K562 (cell line): ENCODE data around the gene IKBKG.

ENCODE experiments used
- CTCF ChIP-seq, 3 experiments: IDR thresholded peaks in 2 of 3; conservative IDR thresholded peaks in 1 of 3; 2 replicates each; pipeline ENCODE4 v1.5.1; 2011 to 2012; ENCODE audit warnings: low read length in 3 of 3, mild to moderate bottlenecking in 3 of 3, control low read depth in 2 of 3, improper control_type of control experiment in 1 of 3, inconsistent platforms in 1 of 3, low read depth in 1 of 3, mixed read lengths in 1 of 3, moderate library complexity in 1 of 3; ENCODE audit not compliant: insufficient read depth in 2 of 3
- DDX20 ChIP-seq: fragments of 450-650 bp; IDR thresholded peaks from 2 replicates; pipeline ENCODE4 v1.6.1; 2016; ENCODE audit warnings: missing genetic modification characterization, low read depth, mild to moderate bottlenecking, missing compliant biosample characterization, moderate library complexity
- E2F5 ChIP-seq: sonication (generic); formaldehyde crosslinking; IDR thresholded peaks from 2 replicates; pipeline ENCODE4 v1.8.0; 2022; ENCODE audit warnings: mild to moderate bottlenecking, missing genetic modification reagents
- EP300 ChIP-seq: IDR thresholded peaks from 2 replicates; pipeline ENCODE4 v1.6.1; 2012; ENCODE audit warnings: low read length, improper control_type of control experiment
- ESRRB ChIP-seq: fragments of 250-450 bp; sonication (Bioruptor Pico); IDR thresholded peaks from 2 replicates; pipeline ENCODE4 v1.5.0; 2020; ENCODE audit warnings: mild to moderate bottlenecking, moderate library complexity, borderline replicate concordance
- EZH2 ChIP-seq: IDR thresholded peaks from 2 replicates; pipeline ENCODE4 v1.6.1; 2012; ENCODE audit warnings: low read depth, mild to moderate bottlenecking, inconsistent platforms, low read length, borderline replicate concordance
- ILF3 ChIP-seq: fragments of 450-650 bp; IDR thresholded peaks from 2 replicates; pipeline ENCODE4 v1.6.1; 2018; ENCODE audit warnings: antibody characterized with exemption, mild to moderate bottlenecking, moderate library complexity, borderline replicate concordance
- MYC ChIP-seq, 2 experiments: fragments of 250-450 bp in 1 of 2; sonication (Bioruptor Pico) in 1 of 2; IDR thresholded peaks; 2 replicates each; pipeline versions ENCODE4 v1.5.1 to v1.6.1; 2012 to 2021; ENCODE audit warnings: low read depth in 2 of 2, borderline replicate concordance in 1 of 2, improper control_type of control experiment in 1 of 2, low read length in 1 of 2, mild to moderate bottlenecking in 1 of 2, moderate library complexity in 1 of 2
- PREB ChIP-seq: sonication (generic); formaldehyde crosslinking; IDR thresholded peaks from 2 replicates; pipeline ENCODE4 v1.8.1; 2023; ENCODE audit warnings: mild to moderate bottlenecking, missing genetic modification reagents
- ZNF143 ChIP-seq: sonication (generic); formaldehyde crosslinking; IDR thresholded peaks from 2 replicates; pipeline ENCODE4 v1.9.0; 2022; ENCODE audit warnings: mild to moderate bottlenecking, missing genetic modification reagents
- TF ChIP-seq, protein P1 (sequence below): fragments of 450-650 bp; IDR thresholded peaks from 2 replicates; pipeline ENCODE4 v1.6.1; 2016; ENCODE audit warnings: antibody characterized with exemption

DNA sequence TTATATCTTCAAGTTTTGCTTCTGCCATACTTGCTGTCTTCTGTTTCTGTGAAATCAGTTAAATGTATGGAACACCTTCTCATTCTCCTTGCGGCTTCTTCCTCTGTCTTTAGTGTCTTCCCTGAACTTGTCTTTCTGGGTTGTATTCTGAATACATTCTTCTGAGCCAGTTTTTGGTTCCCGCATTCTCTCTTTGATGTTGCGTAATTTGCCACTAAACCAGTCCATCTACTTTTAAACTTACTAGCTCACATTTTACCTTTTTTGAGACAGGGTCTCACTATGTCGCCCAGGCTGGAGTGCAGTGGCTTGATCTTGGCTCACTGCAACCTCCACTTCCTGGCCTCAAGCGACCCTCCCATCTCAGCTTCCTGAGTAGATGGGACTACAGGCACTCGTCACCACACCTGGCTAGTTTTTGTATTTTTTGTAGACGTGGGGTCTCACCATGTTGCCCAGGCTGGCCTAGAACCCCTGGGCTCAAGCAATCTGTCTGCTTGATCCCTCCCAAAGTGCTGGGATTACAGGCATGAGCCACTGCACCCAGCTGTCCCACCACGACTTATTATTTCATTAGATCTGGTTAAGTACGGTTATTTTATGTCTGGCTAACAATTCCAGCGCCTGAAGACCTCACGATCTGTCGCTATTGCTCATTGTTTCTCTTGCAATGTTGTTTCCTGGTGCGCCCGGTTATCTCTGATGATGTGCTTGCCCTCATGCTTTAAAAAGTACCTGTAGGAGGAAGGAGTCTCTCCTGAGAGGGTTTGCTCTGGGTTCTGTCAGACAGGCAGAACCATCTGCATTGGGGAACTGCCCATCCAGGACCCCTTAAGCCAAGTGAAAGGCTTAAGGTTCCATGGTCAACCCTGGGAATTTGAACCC, 21.6 kb upstream of the IKBKG start:
- no peak for TF ChIP-seq ZNF143 (CRISPR knock-in tag)
- TF ChIP-seq DDX20: no peak
- no peak for TF ChIP-seq E2F5 (CRISPR knock-in tag)
- no peak for TF ChIP-seq MYC (IDR thresholded peaks at IDR 0.05; ENCODE audit: low read depth, low read length)
- no peak for TF ChIP-seq MYC (CRISPR knock-in tag; IDR thresholded peaks at IDR 0.05; ENCODE audit: borderline replicate concordance, low read depth)
- no peak for TF ChIP-seq CTCF (IDR thresholded peaks at IDR 0.05 in 2 of 3, conservative IDR thresholded peaks at IDR 0.05 in 1 of 3; ENCODE audit: insufficient read depth in 2 of 3, low read depth in 1 of 3, low read length in 3 of 3)
- no peak for TF ChIP-seq PREB (CRISPR knock-in tag)
- no peak for TF ChIP-seq EP300
- no peak for TF ChIP-seq ESRRB (CRISPR knock-in tag)
- no peak for TF ChIP-seq ILF3
- TF ChIP-seq, protein P1, sequence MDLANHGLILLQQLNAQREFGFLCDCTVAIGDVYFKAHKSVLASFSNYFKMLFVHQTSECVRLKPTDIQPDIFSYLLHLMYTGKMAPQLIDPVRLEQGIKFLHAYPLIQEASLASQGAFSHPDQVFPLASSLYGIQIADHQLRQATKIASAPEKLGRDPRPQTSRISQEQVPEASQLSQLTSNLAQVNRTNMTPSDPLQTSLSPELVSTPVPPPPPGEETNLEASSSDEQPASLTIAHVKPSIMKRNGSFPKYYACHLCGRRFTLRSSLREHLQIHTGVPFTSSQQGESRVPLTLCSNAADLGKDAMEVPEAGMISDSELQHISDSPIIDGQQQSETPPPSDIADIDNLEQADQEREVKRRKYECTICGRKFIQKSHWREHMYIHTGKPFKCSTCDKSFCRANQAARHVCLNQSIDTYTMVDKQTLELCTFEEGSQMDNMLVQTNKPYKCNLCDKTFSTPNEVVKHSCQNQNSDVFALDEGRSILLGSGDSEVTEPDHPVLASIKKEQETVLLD: no peak
- no peak for TF ChIP-seq EZH2
